ENCODE results near the gene C11orf86.

GRCh38 chr11:66999555-66999954 lies 24.5 kb downstream of the C11orf86 start:
- TF ChIP-seq POLR2A (IDR thresholded peaks at IDR 0.05; ENCODE audit: low read length) (no peak), GATA1 (IDR thresholded peaks at IDR 0.05; ENCODE audit: low read depth, low read length) (no peak)
